ENCODE data around the gene RINT1.

The RINT1 gene

GRCh38 chr7:105538339-105538738 lies 6.3 kb downstream of the RINT1 start:
- TF ChIP-seq ZFX (IDR thresholded peaks at IDR 0.05), result no peak
- TF ChIP-seq CTCF (conservative IDR thresholded peaks at IDR 0.05), result no peak
- no peak overlapping the region for H3K27ac ChIP-seq

- TF ChIP-seq ZFX (IDR thresholded peaks at IDR 0.05) (no peak), CTCF (conservative IDR thresholded peaks at IDR 0.05) (no peak)
- no peak overlapping the region for H3K27ac ChIP-seq
Measured at GRCh38 chr7:105559926-105560325, 27.9 kb downstream of the RINT1 start.

GRCh38 chr7:105565190-105565589 lies 33.2 kb downstream of the RINT1 start:
- no peak overlapping the region for H3K27ac ChIP-seq
- TF ChIP-seq ZFX (IDR thresholded peaks at IDR 0.05) (no peak), CTCF (conservative IDR thresholded peaks at IDR 0.05) (no peak)

DNA sequence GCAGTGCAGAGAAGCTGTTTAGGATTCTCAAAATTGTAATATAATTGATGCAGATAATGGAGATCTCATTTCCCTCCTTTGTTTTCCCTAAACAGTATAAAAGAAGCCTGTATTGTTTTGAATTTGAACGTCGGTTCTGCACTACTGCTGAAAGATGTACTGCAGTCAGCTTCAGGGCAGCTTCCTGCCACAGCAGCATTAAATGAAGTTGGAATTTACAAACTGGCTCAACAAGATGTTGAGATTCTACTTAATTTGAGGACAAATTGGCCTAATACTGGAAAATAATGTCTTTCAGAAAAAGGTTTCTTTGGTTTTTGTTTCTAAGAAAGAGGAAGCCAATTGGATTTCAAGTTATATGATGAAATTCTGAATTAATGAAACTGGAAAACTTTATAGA lies 35.0 kb downstream of the RINT1 start:
- TF ChIP-seq CTCF (conservative IDR thresholded peaks at IDR 0.05), result no peak
- no peak for TF ChIP-seq ZFX (IDR thresholded peaks at IDR 0.05)
- H3K27ac ChIP-seq, result no peak overlapping the region

DNA sequence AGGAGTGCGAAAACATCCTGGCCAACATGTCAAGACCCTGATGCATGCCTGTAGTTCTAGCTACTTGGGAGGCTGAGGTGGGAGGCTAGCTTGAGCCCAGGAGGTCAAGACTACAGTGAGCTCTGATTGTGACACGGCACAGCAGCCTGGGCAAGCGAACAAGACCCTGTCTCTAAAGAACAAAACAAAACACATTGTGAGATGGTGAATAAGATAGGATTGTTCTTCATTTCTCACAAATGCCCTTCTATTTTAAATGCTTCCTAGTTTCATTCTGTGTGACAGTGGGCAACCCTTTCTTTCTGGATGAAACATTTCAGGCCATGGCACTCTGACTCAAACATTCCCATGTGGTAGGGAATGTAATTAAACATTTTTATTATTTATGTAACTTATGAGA lies 35.8 kb downstream of the RINT1 start:
- TF ChIP-seq CTCF (conservative IDR thresholded peaks at IDR 0.05) (no peak), ZFX (IDR thresholded peaks at IDR 0.05) (no peak)
- H3K27ac ChIP-seq, result no peak overlapping the region

DNA sequence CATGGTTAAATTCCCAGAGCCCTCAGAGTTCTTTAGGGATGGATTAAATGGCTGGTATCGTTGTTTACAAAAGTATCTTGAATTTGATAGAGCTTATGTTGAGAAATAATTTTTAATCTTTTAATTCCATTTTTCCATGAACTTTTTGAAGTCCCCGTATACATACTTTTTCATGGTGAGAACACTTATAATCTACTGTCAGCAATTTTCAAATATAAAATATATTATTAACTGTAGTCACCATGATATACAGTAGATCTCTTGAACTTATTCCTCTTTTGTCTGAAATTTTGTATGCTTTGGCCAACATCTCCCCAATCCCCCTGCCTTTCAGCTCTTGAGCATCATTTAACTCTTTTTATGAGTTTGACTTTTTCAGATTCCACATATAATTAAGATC lies 39.9 kb downstream of the RINT1 start:
- TF ChIP-seq ZFX (IDR thresholded peaks at IDR 0.05) (no peak), CTCF (conservative IDR thresholded peaks at IDR 0.05) (no peak)
- H3K27ac ChIP-seq, result no peak overlapping the region

- TF ChIP-seq CTCF (conservative IDR thresholded peaks at IDR 0.05) (no peak), ZFX (IDR thresholded peaks at IDR 0.05) (no peak)
- no peak overlapping the region for H3K27ac ChIP-seq
Measured at GRCh38 chr7:105577251-105577650, 45.2 kb downstream of the RINT1 start.

Data from C4-2B (cell line).